B cell (primary cell): ENCODE results near the gene ART4.

Experiments
- CTCF ChIP-seq: fragments of 200-600 bp; IDR thresholded peaks from one replicate; pipeline ENCODE4 v1.8.0; 2022; ENCODE audit warnings: antibody characterized with exemption, mild to moderate bottlenecking
- EZH2 ChIP-seq: IDR thresholded peaks from 2 replicates; pipeline ENCODE4 v1.6.1; 2012; ENCODE audit warnings: borderline replicate concordance, low read depth, mild to moderate bottlenecking, moderate library complexity, low read length; ENCODE audit not compliant: insufficient read depth, poor library complexity, severe bottlenecking

- TF ChIP-seq CTCF (no peak), EZH2 (no peak)
Observed at GRCh38 chr12:14836336-14837210, 6.8 kb downstream of the ART4 start.
